Stimulated activated CD8-positive, alpha-beta memory T cell treated with anti-CD3 and anti-CD28 coated beads, Interleukin-12 subunit alpha, Interleukin-12 subunit beta, amount 100 ng/mL, for 4 hours (primary cell): ENCODE measurements around the gene JARID2.

Experiments used
- DNase-seq: peaks from one replicate; pipeline ENCODE4 v3.0.0-alpha.2; 2020; ENCODE audit warnings: low read depth

The JARID2 gene

GRCh38 chr6:15442467-15442866 lies 196.6 kb downstream of the JARID2 start:
- DNase-seq = no peak

- DNase-seq = no peak
These were observed 197.4 kb downstream of the JARID2 start for GRCh38 chr6:15443119-15443830.

GRCh38 chr6:15444081-15444731 lies 198.3 kb downstream of the JARID2 start:
- no peak for DNase-seq

GRCh38 chr6:15444881-15445280 lies 199.0 kb downstream of the JARID2 start:
- no peak for DNase-seq

GRCh38 chr6:15447546-15448267 lies 201.8 kb downstream of the JARID2 start:
- no peak for DNase-seq

GRCh38 chr6:15449011-15449410 lies 203.1 kb downstream of the JARID2 start:
- no peak for DNase-seq

DNA sequence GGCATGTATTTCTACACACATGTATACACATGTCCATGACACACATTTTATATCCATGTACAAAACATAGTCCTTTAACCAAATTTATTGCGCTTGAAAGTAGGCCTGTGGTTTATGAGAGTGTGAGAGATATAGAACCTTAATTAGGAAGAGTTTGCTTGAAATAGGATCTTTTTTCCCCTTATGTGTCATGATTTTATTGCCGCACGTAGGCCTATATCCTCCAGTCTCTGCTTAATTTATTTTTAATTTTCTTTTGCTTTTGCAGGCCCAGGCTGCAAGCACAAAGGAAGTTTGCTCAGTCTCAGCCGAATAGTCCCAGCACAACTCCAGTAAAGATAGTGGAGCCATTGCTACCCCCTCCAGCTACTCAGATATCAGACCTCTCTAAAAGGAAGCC lies 205.9 kb downstream of the JARID2 start:
- DNase-seq = no peak

GRCh38 chr6:15452182-15452941 lies 206.5 kb downstream of the JARID2 start:
- DNase-seq = no peak

- no peak for DNase-seq
These were observed 207.3 kb downstream of the JARID2 start for GRCh38 chr6:15453186-15453585.

DNA sequence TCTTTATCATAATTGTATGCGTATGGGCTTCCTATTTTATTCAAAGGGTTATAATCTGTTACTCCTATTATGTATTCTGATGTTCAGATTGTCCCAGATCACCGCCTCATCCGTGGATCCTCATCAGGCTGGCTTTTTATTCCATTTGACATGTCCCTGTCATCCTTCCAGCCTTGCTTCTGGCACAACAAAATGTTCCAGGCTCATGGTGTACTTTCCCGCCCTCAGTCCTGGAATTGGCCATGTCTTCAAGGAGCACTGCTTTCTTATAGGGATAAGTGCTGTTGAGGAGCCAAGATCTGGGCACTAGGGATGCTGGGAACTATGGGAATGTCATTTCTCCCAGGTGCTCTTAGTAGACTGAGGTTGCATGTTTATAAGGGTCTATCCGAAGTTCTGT lies 207.8 kb downstream of the JARID2 start:
- no peak for DNase-seq

DNA sequence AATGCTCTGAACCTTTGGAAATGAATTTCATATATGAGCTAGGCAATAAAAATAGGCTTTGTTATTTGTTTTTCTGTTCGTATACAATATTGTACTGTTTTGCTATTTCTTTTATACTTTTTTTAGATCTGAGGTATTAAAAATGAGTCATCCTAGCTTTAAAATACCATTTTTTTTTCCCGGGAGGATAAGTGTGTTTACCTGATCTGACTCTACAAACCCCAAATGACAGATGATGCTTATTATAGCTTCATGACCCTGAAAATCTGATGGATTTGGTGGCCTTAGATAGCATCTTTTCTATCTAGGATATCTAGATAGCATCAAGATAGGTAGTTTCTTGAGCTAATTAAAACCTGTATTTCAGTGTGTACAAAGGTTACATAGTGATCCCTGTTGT lies 210.6 kb downstream of the JARID2 start:
- no peak for DNase-seq

DNA sequence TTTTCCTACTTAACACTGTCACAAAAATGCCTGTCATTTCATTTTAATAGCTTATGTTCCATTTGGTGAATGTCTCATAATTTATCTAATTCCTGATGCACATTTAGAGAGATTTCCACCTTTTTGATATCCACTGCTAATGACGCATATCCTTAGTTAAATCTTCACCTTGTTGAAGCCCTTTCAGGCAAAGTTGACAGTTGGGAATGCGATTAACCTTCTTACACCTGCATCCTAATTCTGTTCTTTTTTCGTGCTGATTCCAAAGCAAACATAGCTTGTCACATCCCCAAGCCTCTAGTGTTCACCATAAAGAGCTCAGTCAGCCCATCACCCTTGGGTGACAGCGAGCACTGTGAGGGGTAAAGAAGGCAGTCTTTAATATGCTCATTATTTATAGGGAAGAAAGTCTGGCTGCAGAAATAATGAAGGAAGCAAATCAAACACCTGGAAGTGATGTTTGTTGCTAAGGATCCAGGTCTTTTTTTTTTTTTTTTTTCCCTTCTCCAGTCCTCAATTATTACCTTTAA lies 211.3 kb downstream of the JARID2 start:
- no peak for DNase-seq

GRCh38 chr6:15458021-15458459 lies 212.2 kb downstream of the JARID2 start:
- DNase-seq = no peak

GRCh38 chr6:15460110-15460727 lies 214.3 kb downstream of the JARID2 start:
- DNase-seq = no peak

GRCh38 chr6:15461127-15461944 lies 215.5 kb downstream of the JARID2 start:
- no peak for DNase-seq

GRCh38 chr6:15462256-15462655 lies 216.4 kb downstream of the JARID2 start:
- no peak for DNase-seq

DNA sequence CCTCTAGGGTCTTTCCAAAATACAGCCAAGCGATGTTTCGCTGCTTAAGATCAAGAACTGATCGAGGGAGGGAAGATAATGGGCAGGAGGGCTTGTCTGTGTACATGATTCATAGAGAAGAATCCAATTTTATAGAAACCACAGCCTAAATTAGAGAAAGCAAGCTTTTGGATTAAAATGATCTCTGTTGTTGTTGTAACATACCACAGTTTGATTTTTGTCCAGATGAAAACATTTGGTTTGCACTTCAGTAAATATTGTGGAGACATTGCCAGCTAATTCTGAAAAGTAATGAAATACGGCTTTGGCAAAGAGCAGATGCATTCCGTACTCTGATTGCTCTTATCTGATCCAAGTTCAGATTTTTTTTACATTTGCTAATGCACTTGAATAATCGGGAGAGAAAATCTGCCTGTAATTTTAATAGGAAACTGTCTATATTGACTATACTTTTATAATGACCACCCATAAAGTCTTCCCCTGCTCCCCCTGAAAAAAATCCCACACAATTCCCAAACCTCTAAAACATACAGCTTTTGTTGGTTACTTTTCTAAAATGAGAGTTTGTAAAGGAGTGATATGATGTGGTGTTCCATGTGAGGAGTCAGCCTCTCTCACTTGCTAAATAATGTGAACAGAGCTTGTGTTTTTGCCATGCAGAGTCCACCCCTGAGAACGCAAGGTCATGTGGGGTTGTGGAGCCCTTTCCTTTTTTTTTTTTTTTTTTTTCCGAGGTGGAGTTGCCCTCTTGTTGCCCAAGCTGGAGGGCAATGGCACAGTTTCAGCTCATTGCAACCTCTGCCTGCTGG lies 217.1 kb downstream of the JARID2 start:
- DNase-seq = no peak

GRCh38 chr6:15464211-15464725 lies 218.4 kb downstream of the JARID2 start:
- DNase-seq = peak; percentile 10

DNA sequence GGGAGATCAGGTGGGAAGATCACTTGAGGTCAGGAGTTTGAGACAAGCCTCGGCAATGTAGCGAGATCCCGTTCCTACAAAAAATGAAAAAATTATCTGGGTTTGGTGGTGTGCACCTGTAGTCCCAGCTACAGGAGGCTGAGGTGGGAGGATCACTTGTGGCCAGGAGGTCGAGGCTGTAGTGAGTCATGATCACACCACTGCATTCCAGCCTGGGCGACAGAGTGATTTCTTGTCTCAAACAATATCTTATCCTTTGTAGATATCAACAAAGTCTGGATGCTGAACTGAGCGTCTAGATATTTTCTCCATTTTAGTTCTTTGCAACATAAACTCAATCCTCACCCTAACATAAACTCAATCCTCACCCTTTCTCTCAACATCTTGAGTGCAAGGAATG lies 219.3 kb downstream of the JARID2 start:
- no peak for DNase-seq

DNA sequence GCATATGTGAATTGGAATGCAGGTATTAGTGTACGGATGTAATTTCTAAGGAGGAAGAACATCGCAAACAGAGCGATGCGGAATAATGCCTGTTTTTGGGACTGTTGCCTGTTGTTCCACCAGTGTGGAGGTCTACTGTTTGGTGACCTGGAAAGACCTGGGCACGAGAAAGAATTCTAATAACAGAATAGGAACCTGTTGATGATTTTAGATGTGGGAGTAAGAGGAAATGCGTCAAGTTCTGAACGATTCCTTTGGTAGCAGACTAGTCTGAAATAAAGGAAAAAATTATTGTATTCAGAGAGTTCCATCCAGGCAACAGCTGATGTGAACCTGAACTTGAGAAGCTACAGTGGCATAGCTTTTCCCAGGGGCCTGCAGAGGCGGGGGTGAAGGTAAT lies 224.9 kb downstream of the JARID2 start:
- DNase-seq = no peak
